KG1 (cell line): ENCODE measurements around the gene SYT12.
"Not testable (repeated sequence)": the region's sequence is repeated elsewhere in the genome, so short reads cannot be mapped to it uniquely, and the experiment has no call there.

Experiments
- DNase-seq: peaks from one replicate; lab custom pipeline; 2025; lab: John Stamatoyannopoulos, UW

The SYT12 gene, protein sequence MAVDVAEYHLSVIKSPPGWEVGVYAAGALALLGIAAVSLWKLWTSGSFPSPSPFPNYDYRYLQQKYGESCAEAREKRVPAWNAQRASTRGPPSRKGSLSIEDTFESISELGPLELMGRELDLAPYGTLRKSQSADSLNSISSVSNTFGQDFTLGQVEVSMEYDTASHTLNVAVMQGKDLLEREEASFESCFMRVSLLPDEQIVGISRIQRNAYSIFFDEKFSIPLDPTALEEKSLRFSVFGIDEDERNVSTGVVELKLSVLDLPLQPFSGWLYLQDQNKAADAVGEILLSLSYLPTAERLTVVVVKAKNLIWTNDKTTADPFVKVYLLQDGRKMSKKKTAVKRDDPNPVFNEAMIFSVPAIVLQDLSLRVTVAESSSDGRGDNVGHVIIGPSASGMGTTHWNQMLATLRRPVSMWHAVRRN

DNA sequence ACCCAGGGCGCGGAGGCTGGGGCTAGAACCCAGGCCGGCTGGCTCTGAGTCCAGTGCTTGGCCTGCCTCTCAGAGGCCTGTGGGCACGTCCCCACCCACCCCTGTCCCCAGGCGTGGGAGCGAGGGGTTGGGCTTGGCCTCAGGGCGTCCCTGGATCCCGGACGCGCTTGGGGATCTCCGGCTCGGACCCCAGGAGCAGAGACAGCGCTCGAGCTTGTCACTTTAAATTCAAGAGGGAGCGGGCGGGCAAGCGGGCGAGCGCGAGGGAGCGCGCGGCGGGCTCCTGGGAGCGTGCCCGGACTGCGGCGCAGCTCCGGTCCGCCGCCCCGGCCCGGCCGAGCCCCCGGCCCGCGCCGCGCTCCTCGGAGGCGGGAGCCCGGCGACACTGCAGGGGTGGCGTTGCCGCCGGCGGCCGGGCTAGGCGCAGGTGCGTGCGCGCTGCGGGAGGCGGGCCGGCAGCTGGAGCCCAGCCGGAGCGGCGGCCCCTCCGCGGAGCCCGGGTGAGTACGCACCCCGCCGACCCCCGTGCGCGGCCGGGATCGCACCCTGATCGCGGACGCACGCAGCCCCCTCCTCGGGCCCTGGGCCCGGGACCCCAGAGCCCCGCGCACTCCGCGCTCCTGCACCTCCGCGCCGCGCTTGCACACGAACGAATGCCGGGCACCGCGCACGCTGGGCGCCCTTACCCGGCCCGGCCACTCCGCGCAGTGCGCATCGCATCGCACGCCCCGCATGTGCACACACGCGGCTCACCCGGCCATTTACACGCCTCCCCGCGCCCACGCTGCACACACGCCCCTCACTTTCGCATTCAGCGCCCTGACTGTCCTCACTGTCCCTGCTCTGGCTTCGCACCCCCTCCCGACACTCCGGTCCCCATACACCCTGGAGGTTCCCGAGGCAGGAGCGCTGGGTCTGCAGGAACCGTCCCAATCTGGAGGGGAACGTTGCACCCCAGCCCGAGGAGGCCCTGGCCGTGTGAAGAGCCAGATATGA is at the start of gene SYT12:
SYT12 (plus strand) TSS at position 174 of the 996 bp plus-strand sequence. CDS start 7,011 bp downstream, outside the sequence.
- DNase-seq = no peak

DNA sequence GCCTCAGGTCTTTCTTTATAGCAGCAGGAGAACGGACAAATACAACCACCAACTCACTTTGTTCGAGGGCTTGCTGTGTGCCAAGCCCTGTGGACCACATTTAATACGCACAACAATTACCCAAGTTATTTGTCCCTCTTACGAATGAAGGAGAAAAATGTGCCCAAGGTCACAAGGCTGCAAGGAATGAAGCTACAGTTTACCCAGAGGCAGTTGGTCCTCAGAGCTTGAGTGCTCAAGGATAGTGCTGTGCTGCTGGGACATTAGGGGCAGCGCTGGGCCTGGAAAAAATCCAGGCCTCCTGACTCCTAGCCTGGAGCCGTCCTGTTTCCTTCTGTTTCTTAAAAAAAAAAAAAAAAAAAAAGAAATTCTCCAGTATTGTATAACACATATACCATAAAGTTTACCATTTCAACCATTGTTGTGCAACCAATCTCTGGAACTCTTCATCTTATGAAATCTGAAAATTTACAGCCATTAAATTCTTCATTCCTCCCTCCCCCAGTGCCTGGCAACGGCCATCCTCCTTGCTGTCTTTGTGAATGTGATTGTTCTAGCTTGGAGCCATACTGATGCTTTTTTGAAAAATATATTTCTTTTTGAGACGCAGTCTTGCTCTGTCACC is 48.9 kb upstream of the SYT12 start:
- DNase-seq = no peak

DNA sequence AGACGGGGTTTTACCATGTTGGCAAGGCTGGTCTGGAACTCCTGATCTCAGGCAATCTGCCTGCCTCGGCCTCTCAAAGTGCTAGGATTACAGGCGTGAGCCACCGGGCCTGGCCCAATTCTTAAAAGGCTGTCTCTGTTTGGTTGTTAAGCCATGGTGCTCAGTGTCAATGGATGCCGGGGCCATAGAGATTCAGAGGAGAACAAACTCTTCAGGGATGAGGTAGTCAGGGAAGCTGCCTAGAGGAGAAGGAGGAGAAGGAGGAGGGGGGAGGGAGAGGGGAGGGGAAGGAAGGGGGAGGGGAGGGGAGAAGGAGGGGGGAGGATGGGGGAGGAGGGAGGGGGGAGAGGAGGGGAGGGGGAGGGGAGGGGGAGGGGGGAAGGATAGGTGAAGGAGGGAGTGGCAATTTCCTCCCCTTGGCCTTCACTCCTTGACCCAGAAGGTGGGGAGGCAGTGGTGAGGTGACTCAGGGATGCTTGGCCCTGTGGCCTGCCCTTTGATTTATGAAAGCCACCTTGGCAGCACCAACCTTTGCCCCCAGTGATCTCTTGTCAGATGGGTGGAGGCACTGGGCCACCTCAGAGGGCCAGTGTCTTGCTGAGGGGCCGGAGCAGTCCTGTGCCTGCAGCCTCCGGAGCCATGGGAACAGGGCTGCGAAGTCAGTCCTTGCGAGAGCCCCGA is 48.1 kb upstream of the SYT12 start, which contains the start of gene C11orf86:
C11orf86 (plus strand) TSS at position 581 of the 681 bp plus-strand sequence; CDS start at position 640, 59 bp downstream.
- DNase-seq = no peak

DNA sequence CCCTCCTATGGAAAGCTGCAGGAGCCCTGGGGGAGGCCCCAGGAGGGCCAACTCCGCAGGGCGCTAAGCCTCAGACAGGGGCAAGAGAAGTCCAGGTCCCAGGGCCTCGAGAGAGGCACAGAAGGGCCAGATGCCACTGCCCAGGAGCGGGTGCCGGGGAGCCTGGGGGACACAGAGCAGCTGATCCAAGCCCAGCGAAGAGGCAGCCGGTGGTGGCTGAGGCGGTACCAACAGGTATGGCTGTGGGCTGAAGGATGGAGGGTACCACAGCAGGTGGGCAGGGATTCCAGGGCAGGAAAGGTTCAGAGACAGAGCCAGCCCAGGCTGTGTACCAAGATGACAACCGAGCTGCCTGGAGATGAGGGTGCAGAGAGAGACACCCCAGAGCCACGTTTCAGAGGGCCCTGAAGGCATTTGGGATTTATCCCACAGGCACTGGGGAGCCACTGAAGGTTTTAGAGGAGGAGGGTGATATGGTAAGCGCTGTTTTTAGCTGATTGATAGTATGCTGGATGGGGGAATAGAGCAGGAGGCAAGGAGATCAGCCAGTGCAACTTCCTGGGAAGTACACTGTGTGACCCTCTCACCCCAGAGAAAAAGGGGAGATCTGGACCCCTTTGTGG is 47.4 kb upstream of the SYT12 start:
- no peak for DNase-seq

DNA sequence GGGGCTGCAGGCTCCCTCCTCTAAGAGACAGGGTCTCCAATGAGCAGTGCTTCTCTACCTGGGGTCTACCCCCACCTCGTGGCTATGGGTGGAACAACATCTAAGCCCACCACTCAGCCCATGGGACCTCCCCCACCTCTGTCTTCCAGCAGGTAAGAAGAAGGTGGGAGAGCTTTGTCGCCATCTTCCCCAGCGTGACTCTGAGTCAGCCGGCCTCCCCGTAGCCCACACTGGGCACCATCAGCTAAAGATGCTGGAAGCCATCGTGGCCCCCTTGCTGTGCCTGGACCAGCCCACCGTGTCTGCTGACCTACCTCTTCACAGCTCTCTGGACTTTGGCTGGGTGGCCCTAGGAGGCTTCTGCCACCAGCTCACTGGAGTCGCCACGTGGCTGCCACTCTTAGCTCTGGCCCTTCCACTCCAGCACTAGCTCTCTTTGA is 46.9 kb upstream of the SYT12 start:
- no peak for DNase-seq

DNA sequence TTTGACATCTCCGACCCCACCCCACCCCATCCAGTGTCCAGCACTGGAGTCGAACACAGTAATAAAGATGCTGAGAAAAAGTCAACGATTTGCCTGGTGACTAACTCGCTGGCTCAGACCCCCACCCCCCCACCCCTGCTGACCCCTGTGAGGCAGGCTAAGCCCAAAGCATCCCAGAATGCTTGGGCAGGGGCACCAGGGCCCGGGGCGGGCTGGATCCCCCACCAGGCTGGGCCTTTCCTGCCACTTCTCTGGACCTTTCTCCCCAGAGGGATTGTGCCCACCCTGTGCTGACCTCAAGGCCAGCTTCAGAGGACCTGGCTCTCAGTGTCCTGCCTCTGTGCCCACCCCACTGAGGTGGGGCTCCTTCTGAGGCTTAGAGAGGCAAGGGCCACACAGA is 46.0 kb upstream of the SYT12 start:
- no peak for DNase-seq

DNA sequence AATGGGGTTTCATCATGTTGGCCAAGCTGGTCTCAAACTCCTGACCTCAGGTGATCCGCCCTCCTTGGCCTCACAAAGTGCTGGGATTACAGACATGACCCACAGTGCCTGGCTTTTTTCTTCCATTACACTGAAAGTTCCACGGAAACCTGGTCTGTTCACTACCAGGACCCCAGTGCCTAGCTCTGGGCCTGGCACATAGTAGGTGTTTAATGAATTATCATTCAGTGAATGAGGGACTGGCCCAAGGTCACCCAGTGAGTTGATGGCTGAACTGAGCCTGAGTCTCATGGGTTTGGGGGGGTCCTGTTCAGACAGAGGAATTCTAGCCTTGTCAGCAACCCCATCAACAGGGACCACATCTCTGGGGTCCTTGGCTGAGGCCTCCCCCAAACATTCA is 44.7 kb upstream of the SYT12 start:
- no peak for DNase-seq

DNA sequence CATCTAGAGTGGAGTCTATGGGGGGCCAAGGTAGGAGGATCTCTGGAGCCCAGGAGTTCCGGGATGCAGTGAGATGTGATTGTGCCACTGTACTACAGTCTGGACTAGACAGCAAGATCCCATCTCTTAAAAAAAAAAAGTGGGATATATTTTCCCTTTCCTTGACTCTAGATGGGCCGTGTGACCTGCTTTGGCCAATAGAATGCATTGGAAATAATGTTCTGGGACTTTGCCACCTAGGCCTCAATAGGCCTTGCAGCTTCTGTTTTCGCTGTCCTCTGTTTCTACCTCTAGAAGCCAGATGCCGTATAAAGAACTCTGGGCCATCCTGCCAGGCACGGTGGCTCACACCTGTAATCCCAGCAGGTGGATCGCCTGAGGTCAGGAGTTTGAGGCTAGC is 44.2 kb upstream of the SYT12 start:
- no peak for DNase-seq

DNA sequence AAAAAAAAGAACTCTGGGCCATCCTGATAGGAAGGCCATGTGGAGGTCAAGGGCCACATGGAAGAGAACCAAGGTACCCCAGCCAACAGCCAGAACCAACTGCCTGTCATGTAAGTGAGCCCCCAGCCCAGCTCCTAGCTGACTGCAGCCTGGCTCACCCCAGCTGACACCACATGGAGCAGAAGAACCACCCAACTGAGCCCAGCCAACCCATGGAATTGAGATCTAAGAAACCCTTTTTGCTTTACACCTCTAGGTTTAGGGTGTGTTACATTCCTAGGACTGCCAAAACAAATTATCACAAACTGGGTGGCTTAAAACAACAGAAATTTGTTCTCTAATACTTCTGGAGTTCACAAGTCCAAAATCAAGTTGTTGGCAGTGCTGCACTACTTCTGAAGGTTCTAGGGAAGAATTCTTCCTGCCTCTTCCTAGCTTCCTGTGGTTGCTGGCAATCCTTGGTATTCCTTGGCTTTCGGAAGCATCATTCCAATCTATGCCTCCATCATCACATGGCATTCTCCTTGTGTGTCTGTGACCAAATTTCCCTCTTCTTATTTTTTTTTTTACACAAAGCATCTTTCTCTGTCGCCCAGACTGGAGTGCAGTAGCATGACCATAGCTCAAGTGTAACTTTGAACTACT is 43.5 kb upstream of the SYT12 start:
- DNase-seq = no peak

DNA sequence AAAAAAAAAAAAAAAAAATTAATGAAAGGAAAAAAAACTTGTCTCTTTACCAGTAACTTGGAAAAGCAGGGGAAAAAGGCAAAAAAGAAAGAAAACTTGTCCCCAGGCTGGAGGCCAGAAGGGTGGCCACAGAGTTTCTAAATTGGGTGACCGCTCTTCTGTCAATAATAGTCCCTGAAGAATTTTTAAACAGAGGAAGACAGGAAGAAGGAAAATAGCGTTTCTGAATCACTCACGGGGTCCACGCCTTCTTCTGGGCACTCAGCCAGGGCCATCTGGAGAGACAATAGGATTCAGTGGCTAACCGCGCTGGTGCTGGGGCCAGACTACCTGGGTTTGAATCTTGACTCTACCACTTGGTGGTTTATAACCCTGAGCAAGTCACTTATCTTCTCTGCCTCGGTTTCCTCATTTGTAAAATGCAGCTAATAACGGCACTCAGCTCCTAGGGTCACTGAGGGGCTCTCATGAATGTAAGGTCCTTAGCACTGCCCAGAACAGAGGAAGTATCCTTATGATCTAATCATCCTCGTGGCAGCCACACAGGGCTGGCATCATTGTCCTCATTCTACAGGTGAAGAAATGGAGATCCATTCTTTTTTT is 40.9 kb upstream of the SYT12 start:
- peak; percentile 78 for DNase-seq

DNA sequence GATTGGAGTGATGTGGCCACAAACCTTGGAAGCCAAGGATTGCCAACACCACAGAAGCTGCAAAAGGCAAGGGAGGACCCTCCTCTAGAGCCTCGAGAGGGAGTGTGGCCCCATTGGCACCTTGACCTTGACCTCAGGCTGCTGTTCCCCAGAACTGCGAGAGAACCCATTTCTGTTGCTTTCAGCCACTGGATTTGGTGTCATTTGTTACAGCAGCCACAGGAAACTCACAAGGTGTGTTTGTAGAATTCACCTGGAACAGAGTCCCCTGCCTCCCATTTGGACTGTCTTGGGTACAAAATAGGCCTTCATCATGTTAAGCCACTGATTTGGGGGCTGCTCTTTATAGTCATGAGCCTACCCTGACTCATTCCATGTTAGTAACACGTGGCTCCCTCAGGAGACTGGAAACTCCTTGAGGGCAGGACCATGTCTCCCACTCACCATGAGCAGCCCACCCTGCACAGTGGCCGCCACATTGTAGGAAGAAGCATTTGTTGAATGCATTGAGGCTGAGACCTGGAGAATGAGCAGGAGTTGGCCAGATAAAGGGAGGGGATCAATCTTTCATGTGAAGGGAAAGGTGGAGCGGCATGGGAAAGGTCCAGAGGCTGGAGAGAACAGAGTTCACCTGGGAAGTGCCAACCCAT is 39.5 kb upstream of the SYT12 start:
- no peak for DNase-seq

DNA sequence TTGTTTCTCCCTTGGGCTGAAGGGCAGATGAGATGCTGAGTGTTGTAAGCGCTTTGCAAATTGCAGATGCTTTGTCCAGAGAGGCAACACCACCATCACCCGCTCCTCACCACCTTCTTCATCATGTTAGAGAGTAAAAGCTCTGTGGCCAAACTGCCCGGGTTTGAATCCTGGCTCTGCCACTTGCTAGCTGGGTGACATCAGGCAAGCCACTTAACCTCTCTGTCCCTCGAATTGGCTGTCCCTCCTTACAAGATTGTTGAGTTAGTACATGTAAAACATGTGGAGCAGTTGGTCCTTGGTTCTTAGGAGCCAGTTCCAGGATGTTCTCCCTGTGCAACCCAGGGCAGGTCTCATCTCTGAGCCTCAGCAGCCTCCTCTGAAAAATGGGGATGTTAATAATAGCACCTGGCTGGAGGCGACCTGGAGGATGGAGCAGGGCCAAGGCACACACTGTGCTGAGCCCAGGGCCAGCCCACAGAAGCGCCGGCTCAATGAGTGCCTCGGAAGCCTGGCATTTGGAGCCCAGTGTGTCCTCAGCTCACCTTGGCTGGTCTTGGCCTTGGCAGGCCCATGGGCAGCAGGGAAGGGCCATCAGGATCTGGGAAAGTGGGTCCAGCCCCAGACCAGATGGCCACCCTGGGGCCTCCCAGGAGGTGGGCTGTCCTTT is 37.3 kb upstream of the SYT12 start:
- no peak for DNase-seq

DNA sequence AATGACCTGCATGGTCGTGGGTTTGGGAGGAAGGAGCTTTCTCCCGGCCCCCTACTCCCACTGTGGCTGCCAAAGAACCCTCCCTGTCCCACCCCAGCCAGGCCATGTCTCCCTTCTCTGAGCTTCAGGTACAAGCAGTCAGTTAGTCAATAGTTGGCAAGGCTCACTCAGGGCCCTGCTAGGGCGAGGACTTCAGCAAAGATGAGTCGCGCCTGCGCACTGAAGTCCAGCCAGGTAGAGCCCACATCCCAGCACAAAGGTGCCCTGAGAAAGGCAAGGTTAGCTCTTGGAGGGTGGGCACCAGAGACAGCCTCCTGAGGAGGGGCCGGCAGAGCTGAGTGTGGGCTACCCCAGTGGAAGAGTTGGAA is 36.8 kb upstream of the SYT12 start:
- DNase-seq = no peak

DNA sequence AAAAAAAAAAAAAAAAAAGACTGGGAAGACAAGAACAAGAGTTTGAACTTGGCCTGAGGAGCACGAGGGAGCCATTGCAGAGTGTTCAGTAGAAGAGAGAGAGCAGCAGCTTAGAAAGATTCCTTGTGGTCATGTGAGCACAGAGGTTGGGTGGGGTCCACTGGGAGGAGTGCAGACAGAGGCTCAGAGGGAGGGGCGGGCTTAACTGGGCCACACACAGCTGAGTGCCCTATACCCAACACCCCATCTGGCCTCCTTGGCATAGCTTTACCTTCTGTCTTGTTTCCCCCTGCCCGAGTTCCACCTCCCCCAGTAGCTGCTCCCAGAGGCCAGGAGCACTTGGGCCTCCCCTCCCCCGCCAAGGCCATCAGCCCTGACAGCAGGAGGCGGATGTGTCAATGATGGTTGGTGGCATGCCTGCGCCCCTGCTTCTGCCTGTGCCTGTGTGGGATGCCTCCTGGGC is 35.7 kb upstream of the SYT12 start:
- no peak for DNase-seq

DNA sequence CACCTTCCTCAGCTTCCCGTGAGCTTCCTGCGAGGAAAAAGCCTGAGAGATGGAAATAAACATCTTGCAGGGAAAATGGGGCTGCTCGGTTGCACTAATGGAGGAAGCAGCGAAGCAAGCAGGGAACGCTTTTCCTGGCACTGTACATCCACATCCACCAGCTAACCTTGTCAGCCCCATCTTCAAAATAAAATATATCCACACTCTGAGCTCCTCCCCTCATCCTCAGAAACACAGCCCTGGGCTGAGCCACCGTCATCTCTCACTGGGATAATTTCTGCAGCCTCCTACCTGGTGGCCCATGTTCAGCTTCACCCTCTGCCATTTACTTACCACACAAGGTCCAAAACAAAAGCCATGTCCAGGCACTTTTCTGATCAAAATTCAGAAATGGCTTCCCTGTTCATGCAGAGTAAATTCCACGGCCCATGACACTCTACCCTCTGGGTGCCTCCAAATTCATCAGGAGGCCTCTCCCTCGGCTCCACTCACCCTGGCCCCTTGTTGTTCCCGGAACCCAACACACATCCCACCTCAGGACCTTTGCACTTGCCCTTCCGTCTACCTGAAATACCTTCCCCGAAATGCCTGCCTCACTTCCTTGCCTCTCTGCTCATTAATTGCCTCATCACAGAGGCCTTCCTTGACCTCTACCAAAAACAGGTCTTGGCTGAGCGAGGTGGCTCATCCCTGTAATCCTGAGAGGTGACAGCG is 34.9 kb upstream of the SYT12 start:
- no peak for DNase-seq

DNA sequence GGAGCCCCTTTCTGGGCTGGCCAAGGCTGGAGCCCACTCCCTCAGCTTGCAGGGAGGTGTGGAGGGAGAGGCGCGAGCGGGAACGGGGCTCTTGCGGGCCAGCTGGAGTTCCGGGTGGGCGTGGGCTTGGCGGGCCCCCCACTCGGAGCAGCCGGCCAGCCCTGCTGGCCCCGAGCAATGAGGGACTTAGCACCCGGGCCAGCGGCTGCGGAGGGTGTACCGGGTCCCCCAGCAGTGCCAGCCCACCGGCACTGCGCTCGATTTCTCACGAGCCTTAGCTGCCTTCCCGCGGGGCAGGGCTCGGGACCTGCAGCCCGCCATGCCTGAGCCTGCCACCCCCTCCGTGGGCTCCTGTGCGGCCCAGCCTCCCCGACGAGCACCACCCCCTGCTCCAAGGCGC is 34.2 kb upstream of the SYT12 start:
- not testable (repeated sequence) for DNase-seq

DNA sequence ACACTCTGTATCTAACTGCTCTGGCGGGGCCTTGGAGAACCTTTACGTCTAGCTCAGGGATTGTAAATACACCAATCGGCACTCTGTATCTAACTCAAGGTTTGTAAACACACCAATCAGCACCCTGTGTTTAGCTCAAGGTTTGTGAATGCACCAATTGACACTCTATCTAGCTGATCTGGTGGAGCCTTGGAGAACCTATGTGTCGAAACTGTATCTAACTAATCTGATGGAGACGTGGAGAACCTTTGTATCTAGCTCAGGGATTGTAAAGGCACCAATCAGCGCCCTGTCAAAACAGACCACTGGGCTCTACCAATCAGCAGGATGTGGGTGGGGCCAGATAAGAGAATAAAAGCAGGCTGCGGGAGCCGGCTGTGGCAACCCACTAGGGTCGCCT is 33.6 kb upstream of the SYT12 start:
- not testable (repeated sequence) for DNase-seq

DNA sequence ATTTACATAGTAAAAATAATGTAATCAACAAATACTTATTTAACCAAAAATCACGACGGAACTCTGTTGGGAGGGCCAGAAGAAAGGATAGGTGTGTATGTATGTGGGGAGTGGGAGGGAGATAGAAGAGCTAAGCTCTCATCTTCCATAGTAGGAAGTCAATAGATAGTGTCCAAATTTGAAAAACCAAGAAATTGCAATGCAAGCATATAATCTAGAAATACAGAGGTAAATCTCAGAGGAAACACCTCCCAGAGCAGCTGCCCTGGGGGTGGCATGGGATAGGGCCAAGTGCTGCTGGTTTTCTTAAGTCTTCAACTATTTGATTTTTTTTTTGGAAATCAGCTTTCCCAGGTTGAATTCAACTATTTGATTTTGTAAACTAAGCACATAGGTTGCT is 30.9 kb upstream of the SYT12 start:
- no peak for DNase-seq
